Keratinocyte (primary cell): Measurements from ENCODE around the gene CD2. TPM values are rescaled to one million over a fixed set of nuclear protein-coding genes. Genes with fewer than 3 reads are reported as not detected.

ENCODE experiments used
- DNase-seq: peaks from one replicate; pipeline ENCODE4 v3.0.0-alpha.2; 2011; ENCODE audit warnings: low read depth, missing footprints, low spot score
- FAIRE-seq: peaks from 2 replicates; lab custom pipeline; 2011; peaks lifted over from hg19 to GRCh38; lab: Jason Lieb, UNC
- H2AFZ ChIP-seq: 2 replicates; pipeline ENCODE4 v1.6.0; 2012; ENCODE audit warnings: low read length, control low read depth, inconsistent platforms; ENCODE audit not compliant: control insufficient read depth
- H3K27ac ChIP-seq: 2 replicates; pipeline ENCODE4 v1.5.1; 2011; ENCODE audit warnings: low read length; ENCODE audit not compliant: control insufficient read depth, insufficient read depth
- H3K27me3 ChIP-seq: 3 replicates; pipeline ENCODE4 v1.6.0; 2011; ENCODE audit warnings: low read length; ENCODE audit not compliant: control insufficient read depth, insufficient read depth; ENCODE audit errors: extremely low read depth
- H3K36me3 ChIP-seq, 2 experiments: 2 replicates in 1 of 2; 3 replicates in 1 of 2; pipeline ENCODE4 v1.5.1; 2011; ENCODE audit warnings: low read length in 2 of 2, mild to moderate bottlenecking in 1 of 2; ENCODE audit not compliant: control insufficient read depth in 2 of 2, insufficient read depth in 2 of 2; ENCODE audit errors: extremely low read depth in 1 of 2
- H3K4me1 ChIP-seq: 3 replicates; pipeline ENCODE4 v1.5.1; 2011; ENCODE audit warnings: low read length; ENCODE audit not compliant: control insufficient read depth, insufficient read depth; ENCODE audit errors: extremely low read depth
- H3K4me2 ChIP-seq: 3 replicates; pipeline ENCODE4 v1.6.0; 2011; ENCODE audit warnings: low read depth, low read length; ENCODE audit not compliant: control insufficient read depth, insufficient read depth; ENCODE audit errors: extremely low read depth
- H3K4me3 ChIP-seq, 3 experiments: fragments of 200-600 bp in 1 of 3; sonication (generic) in 1 of 3; 2 replicates in 2 of 3; 3 replicates in 1 of 3; pipeline ENCODE4 v1.5.1; 2011 to 2016; ENCODE audit warnings: low read length in 3 of 3, mild to moderate bottlenecking in 3 of 3, control low read depth in 2 of 3, inconsistent platforms in 1 of 3, low read depth in 1 of 3, mixed read lengths in 1 of 3, mixed run types in 1 of 3, moderate library complexity in 1 of 3; ENCODE audit not compliant: control insufficient read depth in 2 of 3, insufficient read depth in 2 of 3; ENCODE audit errors: extremely low read depth in 1 of 3
- H3K79me2 ChIP-seq: 2 replicates; pipeline ENCODE4 v1.6.0; 2012; ENCODE audit warnings: low read length; ENCODE audit not compliant: control insufficient read depth, insufficient read depth
- H3K9ac ChIP-seq: 3 replicates; pipeline ENCODE4 v1.6.0; 2011; ENCODE audit warnings: low read length; ENCODE audit not compliant: control insufficient read depth, insufficient read depth; ENCODE audit errors: extremely low read depth
- H3K9me1 ChIP-seq: 3 replicates; pipeline ENCODE4 v1.6.0; 2011; ENCODE audit warnings: low read length; ENCODE audit not compliant: control insufficient read depth, insufficient read depth; ENCODE audit errors: extremely low read depth
- H3K9me3 ChIP-seq: 2 replicates; pipeline ENCODE4 v1.5.1; 2012; ENCODE audit warnings: low read depth, low read length; ENCODE audit not compliant: control insufficient read depth
- H4K20me1 ChIP-seq: 3 replicates; pipeline ENCODE4 v1.6.0; 2011; ENCODE audit warnings: low read length; ENCODE audit not compliant: control insufficient read depth, insufficient read depth; ENCODE audit errors: extremely low read depth
- CTCF ChIP-seq, 3 experiments: IDR thresholded peaks in 1 of 3; conservative IDR thresholded peaks in 1 of 3; optimal IDR thresholded peaks in 1 of 3; 2 replicates in 2 of 3; 3 replicates in 1 of 3; pipeline versions ENCODE3 to v1.5.1; 2011; ENCODE audit warnings: low read length in 3 of 3, mild to moderate bottlenecking in 3 of 3, moderate library complexity in 2 of 3, control low read depth in 1 of 3, inconsistent platforms in 1 of 3; ENCODE audit not compliant: insufficient read depth in 2 of 3; ENCODE audit errors: extremely low read depth in 1 of 3
- EZH2 ChIP-seq: IDR thresholded peaks from one replicate; pipeline ENCODE4 v1.6.1; 2012; ENCODE audit warnings: inconsistent platforms, mild to moderate bottlenecking, low read length, moderate library complexity
- dilution Hi-C: fragments of 300-500 bp; cut with MboI; formaldehyde crosslinking; loops from one replicate; pipeline ENCODE4 v1.7.0; 2020; ENCODE audit warnings: low sequenced_read_pairs; ENCODE audit not compliant: extremely low pct_ligation_motif_present
- polyA plus RNA-seq, 5 experiments: library from polyadenylated mRNA; depleted of rRNA in 3 of 5; stranded (reverse) in 3 of 5; stranded (forward) in 1 of 5; unstranded in 1 of 5; fragments of >200 nt; gene quantifications; 1 replicate in 1 of 5; 2 replicates in 3 of 5; 3 replicates in 1 of 5; pipeline versions ENCODE4 v1.2.1 to v1.2.3, GENCODE V29; 2011 to 2012; ENCODE audit warnings: missing spikeins in 2 of 5, low read depth in 1 of 5, low replicate concordance in 1 of 5

Gene CD2
- polyA plus RNA-seq, 1 donor (not counting 4 experiments of a cell fraction or from before 2014, with no cell fraction given), result not detected

- FAIRE-seq (no peak), DNase-seq (no peak)
- TF ChIP-seq EZH2 (no peak), CTCF (optimal IDR thresholded peaks at IDR 0.05 in 1 of 3, IDR thresholded peaks at IDR 0.05 in 1 of 3, conservative IDR thresholded peaks at IDR 0.05 in 1 of 3; ENCODE audit: extremely low read depth in 1 of 3, insufficient read depth in 2 of 3, low read length in 3 of 3) (no peak)
- Histone ChIP-seq H3K9me3 (peaks cover 5% of the 10 kb centered on the region), H3K4me2 (no peak overlapping the region), H2AFZ (no peak overlapping the region), H3K36me3 (no peaks in the 10 kb centered on the region), H3K27me3 (no peaks in the 10 kb centered on the region), H3K27ac (no peak overlapping the region), H3K79me2 (no peaks in the 10 kb centered on the region), H3K9ac (no peak overlapping the region), H3K4me1 (no peaks in the 10 kb centered on the region), H3K4me3 (no peak overlapping the region), H4K20me1 (no peaks in the 10 kb centered on the region), H3K9me1 (no peaks in the 10 kb centered on the region)
- dilution Hi-C loops, result no loop called here
Measured at GRCh38 chr1:116751621-116752020, 2.6 kb upstream of the CD2 start.

GRCh38 chr1:116753312-116753711 lies 918 bp upstream of the CD2 start:
- FAIRE-seq, result no peak

More at GRCh38 chr1:116753312-116753711, 918 bp upstream of the CD2 start:
- TF ChIP-seq CTCF (optimal IDR thresholded peaks at IDR 0.05 in 1 of 3, IDR thresholded peaks at IDR 0.05 in 1 of 3, conservative IDR thresholded peaks at IDR 0.05 in 1 of 3; ENCODE audit: extremely low read depth in 1 of 3, insufficient read depth in 2 of 3, low read length in 3 of 3), result no peak
- TF ChIP-seq EZH2, result no peak
- no peak overlapping the region for H3K4me3 ChIP-seq
- H3K79me2 ChIP-seq, result no peaks in the 10 kb centered on the region
- H3K36me3 ChIP-seq, result no peaks in the 10 kb centered on the region
- dilution Hi-C loops, result no loop called here
- H3K9ac ChIP-seq, result no peak overlapping the region
- no peaks in the 10 kb centered on the region for H3K9me1 ChIP-seq
- no peak overlapping the region for H3K27ac ChIP-seq
- H4K20me1 ChIP-seq, result no peaks in the 10 kb centered on the region
- H2AFZ ChIP-seq, result no peak overlapping the region
- H3K27me3 ChIP-seq, result no peaks in the 10 kb centered on the region
- no peaks in the 10 kb centered on the region for H3K4me1 ChIP-seq
- DNase-seq, result no peak
- peaks cover 5% of the 10 kb centered on the region for H3K9me3 ChIP-seq
- no peak overlapping the region for H3K4me2 ChIP-seq
